K562 (cell line): ENCODE data around the gene SPTAN1. TPM values are rescaled to one million over a fixed set of nuclear protein-coding genes. Genes with fewer than 3 reads are reported as not detected.

Experiments used
- HIVEP1 ChIP-seq: fragments of 250-450 bp; sonication (Bioruptor Pico); IDR thresholded peaks from 2 replicates; pipeline ENCODE4 v1.4.0; 2020; ENCODE audit warnings: mild to moderate bottlenecking
- HMGN3 ChIP-seq: IDR thresholded peaks from 2 replicates; pipeline ENCODE4 v1.6.1; 2011; ENCODE audit warnings: borderline replicate concordance, low read depth, mild to moderate bottlenecking, mixed read lengths, low read length; ENCODE audit not compliant: insufficient read length; ENCODE audit errors: extremely low read depth
- NR2C2 ChIP-seq, 2 experiments: fragments of 200-800 bp in 1 of 2; sonication (Bioruptor generic) in 1 of 2; sonication (generic) in 1 of 2; formaldehyde crosslinking in 1 of 2; IDR thresholded peaks; 2 replicates each; pipeline versions ENCODE4 v1.6.1 to v1.8.0; 2016 to 2022; ENCODE audit warnings: mild to moderate bottlenecking in 1 of 2, missing compliant biosample characterization in 1 of 2, missing genetic modification characterization in 1 of 2, missing genetic modification reagents in 1 of 2
- RBM15 ChIP-seq: fragments of 200-400 bp; formaldehyde crosslinking; IDR thresholded peaks from 2 replicates; pipeline ENCODE4 v1.6.1; 2018; ENCODE audit warnings: mild to moderate bottlenecking, low read length, moderate library complexity; ENCODE audit not compliant: insufficient read depth
- SMAD2 ChIP-seq: fragments of 150-350 bp; IDR thresholded peaks from 2 replicates; pipeline ENCODE4 v1.6.1; 2014; ENCODE audit warnings: low read depth, mild to moderate bottlenecking, low read length
- SMARCC2 ChIP-seq: fragments of 450-650 bp; IDR thresholded peaks from 2 replicates; pipeline ENCODE4 v1.6.1; 2017; ENCODE audit warnings: antibody characterized with exemption, moderate library complexity, mild to moderate bottlenecking, low read depth
- SUPT5H ChIP-seq: fragments of 450-650 bp; IDR thresholded peaks from 2 replicates; pipeline ENCODE4 v1.6.1; 2016
- ZFX ChIP-seq: sonication (generic); formaldehyde crosslinking; IDR thresholded peaks from 2 replicates; pipeline ENCODE4 v1.8.0; 2022; ENCODE audit warnings: mild to moderate bottlenecking, missing genetic modification reagents, moderate library complexity
- polyA plus RNA-seq, 8 experiments: library from polyadenylated mRNA; depleted of rRNA in 4 of 8; stranded (reverse) in 5 of 8; unstranded in 3 of 8; fragments of >200 nt; fragmentation: Nextera tagmentation in 2 of 8; fragmentation: Illumina TruSeq in 1 of 8; extraction: Ambion mirVana in 2 of 8; extraction: Trizol in 1 of 8; gene quantifications; 2 replicates each; pipeline versions ENCODE4 v1.2.1 to v1.2.3, GENCODE V29; 2011 to 2014; ENCODE audit warnings: inconsistent platforms in 1 of 8, missing spikeins in 1 of 8
- total RNA-seq, 7 experiments: library from RNA; depleted of rRNA in 6 of 7; stranded (reverse); fragments of >200 nt in 6 of 7; fragmentation: Illumina TruSeq in 2 of 7; extraction: Trizol in 2 of 7; gene quantifications; 2 replicates each; pipeline versions ENCODE4 v1.2.1 to v1.2.3, GENCODE V29; 2011 to 2021; ENCODE audit warnings: low replicate concordance in 1 of 7
- TF ChIP-seq, protein P1 (sequence below): sonication (generic); formaldehyde crosslinking; IDR thresholded peaks from 2 replicates; pipeline ENCODE4 v1.8.0; 2022; ENCODE audit warnings: missing genetic modification reagents, mild to moderate bottlenecking, borderline replicate concordance
- TF ChIP-seq, protein P2 (sequence below), 3 experiments: fragments of 200-800 bp in 1 of 3; fragments of 250-450 bp in 1 of 3; fragments of 450-650 bp in 1 of 3; sonication (Bioruptor Pico) in 1 of 3; sonication (Bioruptor generic) in 1 of 3; formaldehyde crosslinking in 1 of 3; IDR thresholded peaks; 2 replicates each; pipeline versions ENCODE4 v1.6.1 to v1.8.0; 2016 to 2022; ENCODE audit warnings: mild to moderate bottlenecking in 2 of 3, missing genetic modification characterization in 2 of 3, missing compliant biosample characterization in 1 of 3, moderate library complexity in 1 of 3
- TF ChIP-seq, protein P3 (sequence below): fragments of 250-450 bp; sonication (Bioruptor Pico); IDR thresholded peaks from 2 replicates; pipeline ENCODE4 v1.5.0; 2022; ENCODE audit warnings: mild to moderate bottlenecking
- TF ChIP-seq, protein P4 (sequence below), 3 experiments: IDR thresholded peaks in 2 of 3; conservative IDR thresholded peaks in 1 of 3; 2 replicates each; pipeline ENCODE4 v1.5.1; 2011 to 2012; ENCODE audit warnings: low read length in 3 of 3, mild to moderate bottlenecking in 3 of 3, control low read depth in 2 of 3, improper control_type of control experiment in 1 of 3, inconsistent platforms in 1 of 3, low read depth in 1 of 3, mixed read lengths in 1 of 3, moderate library complexity in 1 of 3; ENCODE audit not compliant: insufficient read depth in 2 of 3

Gene SPTAN1
- total and polyA plus RNA-seq, 9 of the 15 experiments (the other 6 are each of a cell fraction or from before 2014, with no cell fraction given) = 1.5 to 13.5 (median 6.8) TPM

DNA sequence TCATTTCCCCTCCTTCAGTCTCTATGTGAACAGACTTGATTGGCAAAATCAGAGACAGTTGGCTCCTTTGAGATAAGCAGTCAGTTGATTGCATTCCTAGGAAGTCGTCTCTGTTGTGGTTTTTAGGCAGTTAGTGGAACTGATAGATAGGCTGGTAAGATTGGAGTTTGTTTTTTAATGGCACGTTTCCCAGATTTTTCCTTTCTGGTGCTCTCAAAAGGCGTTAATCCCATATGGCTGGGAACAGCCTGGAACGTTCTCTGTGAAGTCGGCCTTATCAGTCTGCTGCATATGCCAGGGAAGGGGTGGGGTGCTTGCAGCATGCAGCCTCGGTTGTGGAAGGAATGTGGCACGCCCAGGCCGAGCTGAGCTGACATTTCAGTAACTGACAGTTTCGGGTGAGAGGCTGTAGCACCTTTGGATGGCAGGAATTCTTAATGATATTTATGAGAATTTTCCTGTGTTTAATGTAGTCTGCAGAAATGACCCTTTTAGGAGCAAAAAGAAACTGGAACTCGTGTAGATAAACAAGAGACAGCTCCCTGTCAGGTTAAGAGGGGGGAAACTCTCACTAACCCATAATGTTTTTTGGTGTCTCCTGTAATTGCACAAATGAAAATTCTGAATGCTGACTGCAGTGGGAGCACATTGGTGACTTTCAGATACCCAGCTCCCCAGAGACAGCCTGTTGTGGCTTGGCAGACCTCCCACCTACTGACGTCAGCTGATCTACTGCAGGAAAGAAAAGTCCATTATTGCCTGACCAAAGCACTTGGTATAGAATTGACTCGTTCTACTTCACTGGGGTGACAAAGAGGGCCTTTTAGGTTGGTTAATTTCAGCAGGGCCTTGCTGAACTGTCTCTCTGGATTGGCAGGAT, 6.3 kb downstream of the SPTAN1 start (continued):
- no peak for TF ChIP-seq RBM15
- TF ChIP-seq, protein P1, sequence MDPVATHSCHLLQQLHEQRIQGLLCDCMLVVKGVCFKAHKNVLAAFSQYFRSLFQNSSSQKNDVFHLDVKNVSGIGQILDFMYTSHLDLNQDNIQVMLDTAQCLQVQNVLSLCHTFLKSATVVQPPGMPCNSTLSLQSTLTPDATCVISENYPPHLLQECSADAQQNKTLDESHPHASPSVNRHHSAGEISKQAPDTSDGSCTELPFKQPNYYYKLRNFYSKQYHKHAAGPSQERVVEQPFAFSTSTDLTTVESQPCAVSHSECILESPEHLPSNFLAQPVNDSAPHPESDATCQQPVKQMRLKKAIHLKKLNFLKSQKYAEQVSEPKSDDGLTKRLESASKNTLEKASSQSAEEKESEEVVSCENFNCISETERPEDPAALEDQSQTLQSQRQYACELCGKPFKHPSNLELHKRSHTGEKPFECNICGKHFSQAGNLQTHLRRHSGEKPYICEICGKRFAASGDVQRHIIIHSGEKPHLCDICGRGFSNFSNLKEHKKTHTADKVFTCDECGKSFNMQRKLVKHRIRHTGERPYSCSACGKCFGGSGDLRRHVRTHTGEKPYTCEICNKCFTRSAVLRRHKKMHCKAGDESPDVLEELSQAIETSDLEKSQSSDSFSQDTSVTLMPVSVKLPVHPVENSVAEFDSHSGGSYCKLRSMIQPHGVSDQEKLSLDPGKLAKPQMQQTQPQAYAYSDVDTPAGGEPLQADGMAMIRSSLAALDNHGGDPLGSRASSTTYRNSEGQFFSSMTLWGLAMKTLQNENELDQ (CRISPR knock-in tag) = no peak
- TF ChIP-seq SUPT5H = no peak
- TF ChIP-seq SMARCC2 = peak; percentile 83; the same call in 1 of the 2 replicates
- TF ChIP-seq, protein P2, sequence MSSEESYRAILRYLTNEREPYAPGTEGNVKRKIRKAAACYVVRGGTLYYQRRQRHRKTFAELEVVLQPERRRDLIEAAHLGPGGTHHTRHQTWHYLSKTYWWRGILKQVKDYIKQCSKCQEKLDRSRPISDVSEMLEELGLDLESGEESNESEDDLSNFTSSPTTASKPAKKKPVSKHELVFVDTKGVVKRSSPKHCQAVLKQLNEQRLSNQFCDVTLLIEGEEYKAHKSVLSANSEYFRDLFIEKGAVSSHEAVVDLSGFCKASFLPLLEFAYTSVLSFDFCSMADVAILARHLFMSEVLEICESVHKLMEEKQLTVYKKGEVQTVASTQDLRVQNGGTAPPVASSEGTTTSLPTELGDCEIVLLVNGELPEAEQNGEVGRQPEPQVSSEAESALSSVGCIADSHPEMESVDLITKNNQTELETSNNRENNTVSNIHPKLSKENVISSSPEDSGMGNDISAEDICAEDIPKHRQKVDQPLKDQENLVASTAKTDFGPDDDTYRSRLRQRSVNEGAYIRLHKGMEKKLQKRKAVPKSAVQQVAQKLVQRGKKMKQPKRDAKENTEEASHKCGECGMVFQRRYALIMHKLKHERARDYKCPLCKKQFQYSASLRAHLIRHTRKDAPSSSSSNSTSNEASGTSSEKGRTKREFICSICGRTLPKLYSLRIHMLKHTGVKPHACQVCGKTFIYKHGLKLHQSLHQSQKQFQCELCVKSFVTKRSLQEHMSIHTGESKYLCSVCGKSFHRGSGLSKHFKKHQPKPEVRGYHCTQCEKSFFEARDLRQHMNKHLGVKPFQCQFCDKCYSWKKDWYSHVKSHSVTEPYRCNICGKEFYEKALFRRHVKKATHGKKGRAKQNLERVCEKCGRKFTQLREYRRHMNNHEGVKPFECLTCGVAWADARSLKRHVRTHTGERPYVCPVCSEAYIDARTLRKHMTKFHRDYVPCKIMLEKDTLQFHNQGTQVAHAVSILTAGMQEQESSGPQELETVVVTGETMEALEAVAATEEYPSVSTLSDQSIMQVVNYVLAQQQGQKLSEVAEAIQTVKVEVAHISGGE (CRISPR knock-in tag; IDR thresholded peaks at IDR 0.05) = peak in 1 of 3 experiments; percentile 84; a peak in 2 of 6 replicates
- TF ChIP-seq, protein P3, sequence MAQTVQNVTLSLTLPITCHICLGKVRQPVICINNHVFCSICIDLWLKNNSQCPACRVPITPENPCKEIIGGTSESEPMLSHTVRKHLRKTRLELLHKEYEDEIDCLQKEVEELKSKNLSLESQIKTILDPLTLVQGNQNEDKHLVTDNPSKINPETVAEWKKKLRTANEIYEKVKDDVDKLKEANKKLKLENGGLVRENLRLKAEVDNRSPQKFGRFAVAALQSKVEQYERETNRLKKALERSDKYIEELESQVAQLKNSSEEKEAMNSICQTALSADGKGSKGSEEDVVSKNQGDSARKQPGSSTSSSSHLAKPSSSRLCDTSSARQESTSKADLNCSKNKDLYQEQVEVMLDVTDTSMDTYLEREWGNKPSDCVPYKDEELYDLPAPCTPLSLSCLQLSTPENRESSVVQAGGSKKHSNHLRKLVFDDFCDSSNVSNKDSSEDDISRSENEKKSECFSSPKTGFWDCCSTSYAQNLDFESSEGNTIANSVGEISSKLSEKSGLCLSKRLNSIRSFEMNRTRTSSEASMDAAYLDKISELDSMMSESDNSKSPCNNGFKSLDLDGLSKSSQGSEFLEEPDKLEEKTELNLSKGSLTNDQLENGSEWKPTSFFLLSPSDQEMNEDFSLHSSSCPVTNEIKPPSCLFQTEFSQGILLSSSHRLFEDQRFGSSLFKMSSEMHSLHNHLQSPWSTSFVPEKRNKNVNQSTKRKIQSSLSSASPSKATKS (CRISPR knock-in tag) = no peak
- TF ChIP-seq SMAD2 = no peak
- TF ChIP-seq, protein P4, sequence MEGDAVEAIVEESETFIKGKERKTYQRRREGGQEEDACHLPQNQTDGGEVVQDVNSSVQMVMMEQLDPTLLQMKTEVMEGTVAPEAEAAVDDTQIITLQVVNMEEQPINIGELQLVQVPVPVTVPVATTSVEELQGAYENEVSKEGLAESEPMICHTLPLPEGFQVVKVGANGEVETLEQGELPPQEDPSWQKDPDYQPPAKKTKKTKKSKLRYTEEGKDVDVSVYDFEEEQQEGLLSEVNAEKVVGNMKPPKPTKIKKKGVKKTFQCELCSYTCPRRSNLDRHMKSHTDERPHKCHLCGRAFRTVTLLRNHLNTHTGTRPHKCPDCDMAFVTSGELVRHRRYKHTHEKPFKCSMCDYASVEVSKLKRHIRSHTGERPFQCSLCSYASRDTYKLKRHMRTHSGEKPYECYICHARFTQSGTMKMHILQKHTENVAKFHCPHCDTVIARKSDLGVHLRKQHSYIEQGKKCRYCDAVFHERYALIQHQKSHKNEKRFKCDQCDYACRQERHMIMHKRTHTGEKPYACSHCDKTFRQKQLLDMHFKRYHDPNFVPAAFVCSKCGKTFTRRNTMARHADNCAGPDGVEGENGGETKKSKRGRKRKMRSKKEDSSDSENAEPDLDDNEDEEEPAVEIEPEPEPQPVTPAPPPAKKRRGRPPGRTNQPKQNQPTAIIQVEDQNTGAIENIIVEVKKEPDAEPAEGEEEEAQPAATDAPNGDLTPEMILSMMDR (IDR thresholded peaks at IDR 0.05 in 2 of 3, conservative IDR thresholded peaks at IDR 0.05 in 1 of 3; ENCODE audit: insufficient read depth in 2 of 3, low read depth in 1 of 3, low read length in 3 of 3) = peak in 1 of 3 experiments; percentile 11; a peak in 1 of 6 replicates
- TF ChIP-seq ZFX (CRISPR knock-in tag) = no peak
- 0 out of 2 replicates have a peak, but pooled peaks have one; percentile 52 for TF ChIP-seq HIVEP1 (CRISPR knock-in tag)
- peak; percentile 62 for TF ChIP-seq HMGN3
- TF ChIP-seq NR2C2 (CRISPR knock-in tag; IDR thresholded peaks at IDR 0.05) = no peak
- TF ChIP-seq NR2C2 (tag; IDR thresholded peaks at IDR 0.05) = 0 out of 2 replicates have a peak, but pooled peaks have one; percentile 38
